Pons (tissue), 1 donor: ENCODE results near the gene HNF4A.

Experiments used
- DNase-seq: peaks from one replicate; pipeline ENCODE4 v3.0.0-alpha.2; 2016; ENCODE audit warnings: low spot score

HNF4A gene

GRCh38 chr20:44426879-44427790, 71.6 kb downstream of the HNF4A start:
- DNase-seq: no peak

GRCh38 chr20:44427804-44428173, 72.3 kb downstream of the HNF4A start:
- no peak for DNase-seq

- peak; percentile 34 for DNase-seq
These were observed 72.9 kb downstream of the HNF4A start for GRCh38 chr20:44428174-44429016.

- DNase-seq: no peak
These were observed 73.5 kb downstream of the HNF4A start for GRCh38 chr20:44429017-44429339.

- DNase-seq: no peak
These were observed 74.1 kb downstream of the HNF4A start for GRCh38 chr20:44429419-44430269.

GRCh38 chr20:44430270-44431065, 75.0 kb downstream of the HNF4A start:
- no peak for DNase-seq

GRCh38 chr20:44431118-44431501, 75.6 kb downstream of the HNF4A start:
- DNase-seq: no peak

- no peak for DNase-seq
These were observed 76.2 kb downstream of the HNF4A start for GRCh38 chr20:44431502-44432234.

- no peak for DNase-seq
These were observed 77.4 kb downstream of the HNF4A start for GRCh38 chr20:44432618-44433577.

GRCh38 chr20:44433751-44434538, 78.4 kb downstream of the HNF4A start:
- DNase-seq: no peak

GRCh38 chr20:44435630-44436335, 80.3 kb downstream of the HNF4A start:
- no peak for DNase-seq

GRCh38 chr20:44436393-44436792, 80.9 kb downstream of the HNF4A start:
- DNase-seq: no peak

- no peak for DNase-seq
These were observed 82.0 kb downstream of the HNF4A start for GRCh38 chr20:44437497-44437896.

- no peak for DNase-seq
These were observed 83.3 kb downstream of the HNF4A start for GRCh38 chr20:44438782-44439181.

GRCh38 chr20:44439318-44439717, 83.8 kb downstream of the HNF4A start:
- no peak for DNase-seq

GRCh38 chr20:44442298-44443070, 87.0 kb downstream of the HNF4A start:
- no peak for DNase-seq
